A172 (cell line): Measurements from ENCODE around the gene KIAA1671. TPM values are rescaled to one million over a fixed set of nuclear protein-coding genes. Genes with fewer than 3 reads are reported as not detected.
"Not testable (repeated sequence)": the region's sequence is repeated elsewhere in the genome, so short reads cannot be mapped to it uniquely, and the experiment has no call there.

ENCODE experiments used
- DNase-seq: peaks from one replicate; pipeline ENCODE4 v3.0.0-alpha.2; 2015; ENCODE audit warnings: low spot score
- total RNA-seq: library from RNA; depleted of rRNA; stranded (reverse); fragments of >200 nt; shearing (Covaris generic); gene quantifications from 2 replicates; pipeline ENCODE4 v1.2.3, GENCODE V29; 2014; rRNA removed

KIAA1671 gene
- 6.1 and 7.4 TPM in 2 replicates for total RNA-seq

GRCh38 chr22:24951942-24952836 lies at the start of gene KIAA1671:
KIAA1671 (plus strand) TSS chr22:24952716; CDS start chr22:25028000, 75,284 bp downstream.
- DNase-seq = peak; percentile 27

- no peak for DNase-seq
Observed at GRCh38 chr22:24905909-24906308, 46.6 kb upstream of the KIAA1671 start.

- DNase-seq = not testable (repeated sequence)
Observed at GRCh38 chr22:24907101-24907500, 45.4 kb upstream of the KIAA1671 start.

GRCh38 chr22:24920029-24920428 lies 32.5 kb upstream of the KIAA1671 start:
- DNase-seq = no peak

GRCh38 chr22:24925586-24926427 lies 26.7 kb upstream of the KIAA1671 start:
- DNase-seq = no peak

GRCh38 chr22:24926428-24926725 lies 26.1 kb upstream of the KIAA1671 start:
- DNase-seq = no peak

- DNase-seq = peak; percentile 30
Observed at GRCh38 chr22:24926849-24927579, 25.5 kb upstream of the KIAA1671 start.

- DNase-seq = no peak
Observed at GRCh38 chr22:24928322-24928721, 24.2 kb upstream of the KIAA1671 start.

GRCh38 chr22:24930678-24931077 lies 21.8 kb upstream of the KIAA1671 start:
- DNase-seq = no peak

GRCh38 chr22:24935771-24936483 lies 16.6 kb upstream of the KIAA1671 start:
- no peak for DNase-seq

- no peak for DNase-seq
Observed at GRCh38 chr22:24937114-24937513, 15.4 kb upstream of the KIAA1671 start.

- DNase-seq = peak; percentile 16
Observed at GRCh38 chr22:24938741-24939341, 13.7 kb upstream of the KIAA1671 start.

GRCh38 chr22:24942301-24942700 lies 10.2 kb upstream of the KIAA1671 start:
- DNase-seq = no peak

- no peak for DNase-seq
Observed at GRCh38 chr22:24944217-24944937, 8.1 kb upstream of the KIAA1671 start.

GRCh38 chr22:24945430-24945829 lies 7.1 kb upstream of the KIAA1671 start:
- no peak for DNase-seq

- no peak for DNase-seq
Observed at GRCh38 chr22:24947383-24947782, 5.1 kb upstream of the KIAA1671 start.

GRCh38 chr22:24947881-24948280 lies 4.6 kb upstream of the KIAA1671 start:
- DNase-seq = no peak

- DNase-seq = no peak
Observed at GRCh38 chr22:24948356-24949202, 3.9 kb upstream of the KIAA1671 start.

GRCh38 chr22:24950272-24950902 lies 2.1 kb upstream of the KIAA1671 start:
- DNase-seq = peak; percentile 10
